Panc1 (cell line): ENCODE results near the gene MTHFSD.

Experiments
- CTCF ChIP-seq: fragments of 450-650 bp; IDR thresholded peaks from 2 replicates; pipeline ENCODE4 v1.5.1; 2017; ENCODE audit warnings: mild to moderate bottlenecking
- POLR2AphosphoS5 ChIP-seq: IDR thresholded peaks from 2 replicates; pipeline ENCODE4 v1.6.1; 2012; ENCODE audit warnings: mild to moderate bottlenecking, low read depth, low read length, moderate library complexity
- REST ChIP-seq, 2 experiments: IDR thresholded peaks; 2 replicates each; pipeline ENCODE4 v1.6.1; 2011 to 2012; ENCODE audit warnings: low read depth in 2 of 2, control low read depth in 1 of 2, low read length in 1 of 2, mild to moderate bottlenecking in 1 of 2, moderate library complexity in 1 of 2; ENCODE audit not compliant: insufficient read depth in 1 of 2
- SIN3A ChIP-seq: IDR thresholded peaks from 2 replicates; pipeline ENCODE4 v1.6.1; 2012; ENCODE audit warnings: low read depth, mild to moderate bottlenecking, low read length, moderate library complexity, borderline replicate concordance; ENCODE audit not compliant: insufficient read depth

GRCh38 chr16:86540894-86541293 lies 14.1 kb downstream of the MTHFSD start:
- TF ChIP-seq POLR2AphosphoS5, result no peak
- TF ChIP-seq CTCF, result no peak
- no peak for TF ChIP-seq REST (IDR thresholded peaks at IDR 0.05; ENCODE audit: insufficient read depth in 1 of 2, low read depth in 2 of 2, low read length in 1 of 2)
- no peak for TF ChIP-seq SIN3A
